HEK293 (cell line): ENCODE data around the gene ZC3H12C.

Experiments
- CTCF ChIA-PET: fragments of 350-600 bp; formaldehyde crosslinking; extraction: SDS; loops from one replicate; lab custom pipeline; 2021; ENCODE audit warnings: antibody characterized with exemption; lab: Yijun Ruan, JAX
- POLR2A ChIA-PET: fragments of 300-600 bp; formaldehyde crosslinking; extraction: SDS; loops from one replicate; lab custom pipeline; 2020; ENCODE audit warnings: antibody characterized with exemption, inconsistent platforms; lab: Yijun Ruan, JAX
- H3K27ac ChIP-seq: fragments of 200-500 bp; sonication (Bioruptor generic); 2 replicates; pipeline ENCODE4 v1.5.1; 2014; ENCODE audit warnings: low read depth, low read length, control low read depth, inconsistent platforms; ENCODE audit errors: extremely low read depth
- H3K36me3 ChIP-seq, 2 experiments: fragments of 200-500 bp in 1 of 2; sonication (Bioruptor generic) in 1 of 2; 1 replicate in 1 of 2; 2 replicates in 1 of 2; pipeline ENCODE4 v1.5.1; 2014 to 2017; ENCODE audit warnings: inconsistent platforms in 2 of 2, low read length in 2 of 2; ENCODE audit not compliant: control insufficient read depth in 2 of 2, insufficient read depth in 1 of 2
- H3K4me1 ChIP-seq: fragments of 200-500 bp; sonication (Bioruptor generic); 2 replicates; pipeline ENCODE4 v1.5.1; 2014; ENCODE audit warnings: mild to moderate bottlenecking, low read length, inconsistent platforms; ENCODE audit not compliant: control insufficient read depth, insufficient read depth
- H3K4me3 ChIP-seq: 2 replicates; pipeline ENCODE4 v1.5.1; 2011; ENCODE audit warnings: low read depth, mild to moderate bottlenecking, control low read depth, low read length, moderate library complexity
- H3K9me3 ChIP-seq: fragments of 200-500 bp; sonication (Bioruptor generic); 2 replicates; pipeline ENCODE4 v1.5.1; 2014; ENCODE audit warnings: low read depth, low read length, inconsistent platforms; ENCODE audit not compliant: control insufficient read depth, insufficient read depth
- CTCF ChIP-seq: fragments of 450-650 bp; formaldehyde crosslinking; IDR thresholded peaks from 2 replicates; pipeline ENCODE4 v1.5.1; 2016; ENCODE audit warnings: missing biosample characterization, missing genetic modification characterization
- ZFHX2 ChIP-seq: fragments of 450-650 bp; formaldehyde crosslinking; conservative IDR thresholded peaks from 2 replicates; pipeline ENCODE4 v1.5.1; 2016; ENCODE audit warnings: missing biosample characterization, missing genetic modification characterization
- ZIC2 ChIP-seq: fragments of 450-650 bp; formaldehyde crosslinking; IDR thresholded peaks from 2 replicates; pipeline ENCODE4 v1.5.1; 2016; ENCODE audit warnings: missing biosample characterization, missing genetic modification characterization
- ZNF112 ChIP-seq: fragments of 450-650 bp; formaldehyde crosslinking; IDR thresholded peaks from 2 replicates; pipeline ENCODE4 v1.5.0; 2017; ENCODE audit warnings: missing biosample characterization, missing genetic modification characterization
- ZNF121 ChIP-seq: fragments of 450-650 bp; formaldehyde crosslinking; IDR thresholded peaks from 2 replicates; pipeline ENCODE4 v1.5.1; 2016; ENCODE audit warnings: missing biosample characterization, missing genetic modification characterization
- ZNF133 ChIP-seq: fragments of 450-650 bp; formaldehyde crosslinking; IDR thresholded peaks from 2 replicates; pipeline ENCODE4 v1.5.1; 2016; ENCODE audit warnings: missing biosample characterization, missing genetic modification characterization
- ZNF19 ChIP-seq: fragments of 450-650 bp; formaldehyde crosslinking; IDR thresholded peaks from 2 replicates; pipeline ENCODE4; 2016; ENCODE audit warnings: missing biosample characterization, missing genetic modification characterization, low read depth
- ZNF2 ChIP-seq: fragments of 450-650 bp; formaldehyde crosslinking; IDR thresholded peaks from 2 replicates; pipeline ENCODE4 v1.5.1; 2016; ENCODE audit warnings: missing biosample characterization, missing genetic modification characterization
- ZNF354C ChIP-seq: fragments of 450-650 bp; formaldehyde crosslinking; IDR thresholded peaks from 2 replicates; pipeline ENCODE4 v1.5.1; 2016; ENCODE audit warnings: missing biosample characterization, missing genetic modification characterization, low read depth, borderline replicate concordance
- ZNF514 ChIP-seq: fragments of 450-650 bp; formaldehyde crosslinking; IDR thresholded peaks from 2 replicates; pipeline ENCODE4 v1.5.1; 2016; ENCODE audit warnings: missing biosample characterization, missing genetic modification characterization
- ZNF544 ChIP-seq: fragments of 450-650 bp; formaldehyde crosslinking; IDR thresholded peaks from 2 replicates; pipeline ENCODE4 v1.5.0; 2017; ENCODE audit warnings: missing biosample characterization, missing genetic modification characterization
- ZNF639 ChIP-seq: fragments of 450-650 bp; formaldehyde crosslinking; IDR thresholded peaks from 2 replicates; pipeline ENCODE4 v1.5.1; 2016; ENCODE audit warnings: missing biosample characterization, missing genetic modification characterization
- ZNF654 ChIP-seq: fragments of 450-650 bp; formaldehyde crosslinking; IDR thresholded peaks from 2 replicates; pipeline ENCODE4 v1.5.1; 2016; ENCODE audit warnings: low read depth, missing biosample characterization, missing genetic modification characterization
- ZNF785 ChIP-seq: fragments of 450-650 bp; formaldehyde crosslinking; IDR thresholded peaks from 2 replicates; pipeline ENCODE4 v1.5.1; 2016; ENCODE audit warnings: missing biosample characterization, missing genetic modification characterization
- TF ChIP-seq, protein P1 (sequence below): fragments of 450-650 bp; formaldehyde crosslinking; IDR thresholded peaks from 2 replicates; pipeline ENCODE4 v1.5.1; 2016; ENCODE audit warnings: missing biosample characterization, missing genetic modification characterization
- TF ChIP-seq, protein P2 (sequence below): fragments of 450-650 bp; formaldehyde crosslinking; IDR thresholded peaks from 2 replicates; pipeline ENCODE4; 2016; ENCODE audit warnings: missing biosample characterization, missing genetic modification characterization
- TF ChIP-seq, protein P3 (sequence below): fragments of 450-650 bp; formaldehyde crosslinking; IDR thresholded peaks from 2 replicates; pipeline ENCODE4 v1.5.1; 2016; ENCODE audit warnings: missing biosample characterization, missing genetic modification characterization
- TF ChIP-seq, protein P4 (sequence below): fragments of 450-650 bp; IDR thresholded peaks from 2 replicates; pipeline ENCODE4 v1.5.1; 2018; ENCODE audit warnings: missing biosample characterization, mild to moderate bottlenecking, missing genetic modification characterization
- TF ChIP-seq, protein P5 (sequence below): fragments of 450-650 bp; formaldehyde crosslinking; IDR thresholded peaks from 2 replicates; pipeline ENCODE4 v1.5.1; 2016; ENCODE audit warnings: missing biosample characterization, missing genetic modification characterization

Gene ZC3H12C

GRCh38 chr11:110172468-110173065 is 79.4 kb downstream of the ZC3H12C start:
- H3K4me3 ChIP-seq: no peak overlapping the region
- no peaks in the 10 kb centered on the region for H3K9me3 ChIP-seq
- H3K27ac ChIP-seq: no peak overlapping the region
- ChIA-PET POLR2A (no interaction called here), CTCF (interaction anchor here (0.6 to 3.4 kb wide), 5 partner anchors 11 to 1916 kb away, joined by 3 to 24 read pairs (median 4); no protein-coding TSS in a partner anchor)
- peaks cover 0 to 1% of the 10 kb centered on the region in 2 experiments; a peak in 1 of 3 replicates for H3K36me3 ChIP-seq
- H3K4me1 ChIP-seq: no peaks in the 10 kb centered on the region
- TF ChIP-seq ZNF121 (tag by site-specific recombination) (no peak), ZNF544 (tag by site-specific recombination) (no peak), ZIC2 (no peak), ZNF112 (no peak)

GRCh38 chr11:110173811-110174644 is 80.8 kb downstream of the ZC3H12C start:
- no peak overlapping the region for H3K27ac ChIP-seq
- H3K4me3 ChIP-seq: no peak overlapping the region
- no peaks in the 10 kb centered on the region for H3K4me1 ChIP-seq
- H3K36me3 ChIP-seq: no peaks in the 10 kb centered on the region
- no peaks in the 10 kb centered on the region for H3K9me3 ChIP-seq
- CTCF ChIA-PET: interaction anchor here (0.6 to 3.4 kb wide), 22 partner anchors 8 to 1760 kb away, joined by 3 to 24 read pairs (median 3); no protein-coding TSS in a partner anchor
- POLR2A ChIA-PET: no interaction called here
- peak; percentile 28; the same call in 1 of the 2 replicates for TF ChIP-seq ZNF654 (tag by site-specific recombination)
- no peak for TF ChIP-seq ZNF785 (tag by site-specific recombination)
- TF ChIP-seq, protein P1, sequence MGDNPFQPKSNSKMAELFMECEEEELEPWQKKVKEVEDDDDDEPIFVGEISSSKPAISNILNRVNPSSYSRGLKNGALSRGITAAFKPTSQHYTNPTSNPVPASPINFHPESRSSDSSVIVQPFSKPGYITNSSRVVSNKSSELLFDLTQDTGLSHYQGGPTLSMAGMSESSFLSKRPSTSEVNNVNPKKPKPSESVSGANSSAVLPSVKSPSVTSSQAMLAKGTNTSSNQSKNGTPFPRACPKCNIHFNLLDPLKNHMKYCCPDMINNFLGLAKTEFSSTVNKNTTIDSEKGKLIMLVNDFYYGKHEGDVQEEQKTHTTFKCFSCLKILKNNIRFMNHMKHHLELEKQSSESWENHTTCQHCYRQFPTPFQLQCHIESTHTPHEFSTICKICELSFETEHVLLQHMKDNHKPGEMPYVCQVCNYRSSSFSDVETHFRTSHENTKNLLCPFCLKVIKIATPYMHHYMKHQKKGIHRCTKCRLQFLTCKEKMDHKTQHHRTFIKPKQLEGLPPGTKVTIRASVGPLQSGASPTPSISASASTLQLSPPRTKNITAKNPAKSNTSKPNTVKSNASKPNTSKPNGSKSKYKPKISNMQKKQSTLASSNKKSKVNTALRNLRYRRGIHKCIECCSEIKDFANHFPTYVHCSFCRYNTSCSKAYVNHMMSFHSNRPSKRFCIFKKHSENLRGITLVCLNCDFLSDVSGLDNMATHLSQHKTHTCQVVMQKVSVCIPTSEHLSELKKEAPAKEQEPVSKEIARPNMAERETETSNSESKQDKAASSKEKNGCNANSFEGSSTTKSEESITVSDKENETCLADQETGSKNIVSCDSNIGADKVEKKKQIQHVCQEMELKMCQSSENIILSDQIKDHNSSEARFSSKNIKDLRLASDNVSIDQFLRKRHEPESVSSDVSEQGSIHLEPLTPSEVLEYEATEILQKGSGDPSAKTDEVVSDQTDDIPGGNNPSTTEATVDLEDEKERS (tag by site-specific recombination): no peak
- no peak for TF ChIP-seq ZNF514 (tag by site-specific recombination)
- TF ChIP-seq, protein P2, sequence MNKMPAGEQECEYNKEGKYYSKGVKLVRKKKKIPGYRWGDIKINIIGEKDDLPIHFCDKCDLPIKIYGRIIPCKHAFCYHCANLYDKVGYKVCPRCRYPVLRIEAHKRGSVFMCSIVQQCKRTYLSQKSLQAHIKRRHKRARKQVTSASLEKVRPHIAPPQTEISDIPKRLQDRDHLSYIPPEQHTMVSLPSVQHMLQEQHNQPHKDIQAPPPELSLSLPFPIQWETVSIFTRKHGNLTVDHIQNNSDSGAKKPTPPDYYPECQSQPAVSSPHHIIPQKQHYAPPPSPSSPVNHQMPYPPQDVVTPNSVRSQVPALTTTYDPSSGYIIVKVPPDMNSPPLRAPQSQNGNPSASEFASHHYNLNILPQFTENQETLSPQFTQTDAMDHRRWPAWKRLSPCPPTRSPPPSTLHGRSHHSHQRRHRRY (tag by site-specific recombination): no peak
- TF ChIP-seq, protein P3, sequence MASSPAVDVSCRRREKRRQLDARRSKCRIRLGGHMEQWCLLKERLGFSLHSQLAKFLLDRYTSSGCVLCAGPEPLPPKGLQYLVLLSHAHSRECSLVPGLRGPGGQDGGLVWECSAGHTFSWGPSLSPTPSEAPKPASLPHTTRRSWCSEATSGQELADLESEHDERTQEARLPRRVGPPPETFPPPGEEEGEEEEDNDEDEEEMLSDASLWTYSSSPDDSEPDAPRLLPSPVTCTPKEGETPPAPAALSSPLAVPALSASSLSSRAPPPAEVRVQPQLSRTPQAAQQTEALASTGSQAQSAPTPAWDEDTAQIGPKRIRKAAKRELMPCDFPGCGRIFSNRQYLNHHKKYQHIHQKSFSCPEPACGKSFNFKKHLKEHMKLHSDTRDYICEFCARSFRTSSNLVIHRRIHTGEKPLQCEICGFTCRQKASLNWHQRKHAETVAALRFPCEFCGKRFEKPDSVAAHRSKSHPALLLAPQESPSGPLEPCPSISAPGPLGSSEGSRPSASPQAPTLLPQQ (tag by site-specific recombination): no peak
- peak; percentile 67 for TF ChIP-seq CTCF (tag by site-specific recombination)
- no peak for TF ChIP-seq ZNF19 (tag by site-specific recombination)
- TF ChIP-seq, protein P4, sequence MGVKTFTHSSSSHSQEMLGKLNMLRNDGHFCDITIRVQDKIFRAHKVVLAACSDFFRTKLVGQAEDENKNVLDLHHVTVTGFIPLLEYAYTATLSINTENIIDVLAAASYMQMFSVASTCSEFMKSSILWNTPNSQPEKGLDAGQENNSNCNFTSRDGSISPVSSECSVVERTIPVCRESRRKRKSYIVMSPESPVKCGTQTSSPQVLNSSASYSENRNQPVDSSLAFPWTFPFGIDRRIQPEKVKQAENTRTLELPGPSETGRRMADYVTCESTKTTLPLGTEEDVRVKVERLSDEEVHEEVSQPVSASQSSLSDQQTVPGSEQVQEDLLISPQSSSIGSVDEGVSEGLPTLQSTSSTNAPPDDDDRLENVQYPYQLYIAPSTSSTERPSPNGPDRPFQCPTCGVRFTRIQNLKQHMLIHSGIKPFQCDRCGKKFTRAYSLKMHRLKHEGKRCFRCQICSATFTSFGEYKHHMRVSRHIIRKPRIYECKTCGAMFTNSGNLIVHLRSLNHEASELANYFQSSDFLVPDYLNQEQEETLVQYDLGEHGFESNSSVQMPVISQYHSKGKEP (tag by site-specific recombination): no peak
- TF ChIP-seq ZNF354C (tag by site-specific recombination): no peak
- TF ChIP-seq ZFHX2 (tag by site-specific recombination): no peak
- no peak for TF ChIP-seq ZNF639 (tag by site-specific recombination)
- no peak for TF ChIP-seq ZNF133
- TF ChIP-seq ZNF2 (tag by site-specific recombination): 0 out of 2 replicates have a peak, but pooled peaks have one; percentile 38
- TF ChIP-seq, protein P5, sequence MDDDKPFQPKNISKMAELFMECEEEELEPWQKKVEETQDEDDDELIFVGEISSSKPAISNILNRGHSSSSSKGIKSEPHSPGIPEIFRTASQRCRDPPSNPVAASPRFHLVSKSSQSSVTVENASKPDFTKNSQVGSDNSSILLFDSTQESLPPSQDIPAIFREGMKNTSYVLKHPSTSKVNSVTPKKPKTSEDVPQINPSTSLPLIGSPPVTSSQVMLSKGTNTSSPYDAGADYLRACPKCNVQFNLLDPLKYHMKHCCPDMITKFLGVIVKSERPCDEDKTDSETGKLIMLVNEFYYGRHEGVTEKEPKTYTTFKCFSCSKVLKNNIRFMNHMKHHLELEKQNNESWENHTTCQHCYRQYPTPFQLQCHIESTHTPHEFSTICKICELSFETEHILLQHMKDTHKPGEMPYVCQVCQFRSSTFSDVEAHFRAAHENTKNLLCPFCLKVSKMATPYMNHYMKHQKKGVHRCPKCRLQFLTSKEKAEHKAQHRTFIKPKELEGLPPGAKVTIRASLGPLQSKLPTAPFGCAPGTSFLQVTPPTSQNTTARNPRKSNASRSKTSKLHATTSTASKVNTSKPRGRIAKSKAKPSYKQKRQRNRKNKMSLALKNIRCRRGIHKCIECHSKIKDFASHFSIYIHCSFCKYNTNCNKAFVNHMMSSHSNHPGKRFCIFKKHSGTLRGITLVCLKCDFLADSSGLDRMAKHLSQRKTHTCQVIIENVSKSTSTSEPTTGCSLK (tag by site-specific recombination): no peak
